GM21825 (cell line): Measurements from ENCODE around the gene RGL4.

Experiments used
- ATAC-seq: cut with Tn5 transposase; IDR thresholded peaks from one replicate; pipeline ENCODE4 v1.9.1; 2021; ENCODE audit warnings: mild to moderate bottlenecking, moderate library complexity; ENCODE audit not compliant: unreplicated experiment

Gene RGL4

GRCh38 chr22:23697031-23697970 lies 6.5 kb downstream of the RGL4 start:
- no peak for ATAC-seq

GRCh38 chr22:23698094-23698493 lies 7.3 kb downstream of the RGL4 start:
- ATAC-seq, result no peak

GRCh38 chr22:23698673-23699235 lies 7.9 kb downstream of the RGL4 start:
- no peak for ATAC-seq

- no peak for ATAC-seq
These were observed 9.9 kb downstream of the RGL4 start for GRCh38 chr22:23700706-23701105.

GRCh38 chr22:23704062-23704461 lies 13.2 kb downstream of the RGL4 start:
- no peak for ATAC-seq

- no peak for ATAC-seq
These were observed 14.0 kb downstream of the RGL4 start for GRCh38 chr22:23704829-23705228.

DNA sequence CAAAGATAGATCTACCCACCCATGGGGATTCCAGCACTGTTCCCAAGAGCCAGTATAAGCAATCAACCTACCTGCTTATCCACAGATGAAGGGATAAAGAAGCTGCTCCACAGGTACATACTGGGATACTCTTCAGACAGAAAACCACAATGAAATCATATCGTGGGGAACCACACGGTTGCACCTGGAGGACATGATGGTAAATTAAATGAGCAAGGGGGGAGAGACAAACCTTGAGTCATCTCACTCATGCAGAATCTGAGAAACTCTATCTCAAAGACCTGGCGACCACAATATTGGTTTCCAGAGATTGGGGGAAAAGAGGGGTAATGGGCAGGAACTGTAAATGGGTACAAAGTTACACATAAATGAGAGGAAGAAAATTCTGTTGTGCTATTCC lies 14.5 kb downstream of the RGL4 start:
- ATAC-seq, result no peak

DNA sequence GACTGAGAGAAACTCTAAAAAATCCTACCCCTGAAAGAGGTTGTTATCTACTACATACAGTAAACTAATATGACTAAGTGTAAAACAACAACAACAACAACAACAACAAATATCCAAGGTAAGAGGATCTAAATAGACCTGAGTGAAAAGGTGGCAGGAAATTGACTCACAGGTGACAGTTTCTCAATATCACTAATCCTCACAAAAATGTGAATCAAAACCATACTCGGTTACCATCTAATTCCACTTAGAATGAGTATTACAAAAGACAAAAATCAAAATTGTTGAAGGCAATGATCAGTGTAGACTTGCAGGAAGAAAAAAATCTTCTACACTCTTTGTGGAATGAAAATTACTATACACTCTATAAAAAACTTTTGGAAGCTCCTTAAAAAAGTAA lies 17.5 kb downstream of the RGL4 start:
- no peak for ATAC-seq

GRCh38 chr22:23709107-23709506 lies 18.3 kb downstream of the RGL4 start:
- ATAC-seq, result no peak

DNA sequence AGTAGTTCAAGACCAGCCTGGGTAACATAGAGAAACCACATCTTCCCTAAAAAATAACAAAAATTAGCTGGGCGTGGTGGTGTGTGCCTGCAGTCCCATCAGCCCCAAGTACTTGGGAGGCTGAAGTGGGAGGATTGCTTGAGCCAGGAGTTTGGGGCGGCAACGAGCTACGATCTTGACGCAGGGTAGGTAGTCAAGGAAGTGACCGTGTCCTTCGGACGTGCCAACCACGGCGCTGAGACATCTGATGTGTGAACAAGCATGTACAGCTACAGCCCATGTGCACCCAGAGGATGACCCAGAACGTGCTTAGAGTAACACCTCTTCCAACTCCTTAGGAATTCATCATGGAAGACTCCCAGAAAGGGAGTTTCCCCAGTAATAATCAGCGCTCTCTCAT lies 21.4 kb downstream of the RGL4 start:
- ATAC-seq, result no peak

DNA sequence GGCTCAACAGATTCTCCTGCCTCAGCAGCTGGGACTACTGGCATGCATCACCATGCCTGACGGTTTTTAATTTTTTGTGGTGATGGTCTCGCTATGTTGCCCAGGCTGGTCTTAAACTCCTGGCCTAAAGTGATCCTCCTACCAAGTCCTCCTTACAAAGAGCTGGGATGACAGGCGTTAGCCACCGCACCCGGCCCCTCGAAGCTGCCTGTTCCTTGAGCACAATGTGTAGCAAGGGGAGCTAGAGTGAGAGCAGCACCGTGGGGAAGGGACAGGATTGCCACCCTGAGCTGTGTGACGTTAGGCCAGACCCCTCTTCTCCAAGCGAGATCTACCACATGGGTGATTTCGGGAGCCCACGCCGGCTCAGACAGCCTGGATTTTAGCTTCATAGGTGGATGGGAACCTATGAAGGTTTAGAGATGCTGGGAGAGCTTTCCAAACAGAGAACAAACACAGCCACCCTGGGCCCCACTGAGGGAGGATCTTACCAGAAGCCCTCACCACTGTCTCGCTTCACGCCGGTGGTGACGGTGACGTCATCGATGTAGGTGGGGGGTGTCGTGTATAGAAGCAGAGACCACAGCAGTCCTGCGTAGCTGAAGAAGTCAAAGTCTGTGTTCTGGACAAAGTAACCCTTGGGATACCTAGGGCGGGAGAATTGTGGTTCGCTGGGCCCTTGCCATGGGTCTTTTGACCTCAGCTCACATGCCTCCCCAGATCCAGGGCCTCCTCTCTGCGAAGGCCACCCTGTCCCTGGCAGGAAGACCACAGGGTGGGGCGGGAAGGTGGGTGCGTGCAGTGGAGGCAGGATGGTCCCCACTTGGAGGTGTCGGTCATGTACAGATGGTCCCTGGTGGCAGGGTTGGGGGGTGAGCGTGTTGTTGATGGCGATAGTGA lies 23.1 kb downstream of the RGL4 start:
- no peak for ATAC-seq

- no peak for ATAC-seq
These were observed 24.1 kb downstream of the RGL4 start for GRCh38 chr22:23714596-23715578.

- ATAC-seq, result no peak
These were observed 25.1 kb downstream of the RGL4 start for GRCh38 chr22:23715806-23716375.

- peak; percentile 75 for ATAC-seq
These were observed 26.3 kb downstream of the RGL4 start for GRCh38 chr22:23716811-23717801.

- ATAC-seq, result no peak
These were observed 27.8 kb downstream of the RGL4 start for GRCh38 chr22:23718371-23719165.

DNA sequence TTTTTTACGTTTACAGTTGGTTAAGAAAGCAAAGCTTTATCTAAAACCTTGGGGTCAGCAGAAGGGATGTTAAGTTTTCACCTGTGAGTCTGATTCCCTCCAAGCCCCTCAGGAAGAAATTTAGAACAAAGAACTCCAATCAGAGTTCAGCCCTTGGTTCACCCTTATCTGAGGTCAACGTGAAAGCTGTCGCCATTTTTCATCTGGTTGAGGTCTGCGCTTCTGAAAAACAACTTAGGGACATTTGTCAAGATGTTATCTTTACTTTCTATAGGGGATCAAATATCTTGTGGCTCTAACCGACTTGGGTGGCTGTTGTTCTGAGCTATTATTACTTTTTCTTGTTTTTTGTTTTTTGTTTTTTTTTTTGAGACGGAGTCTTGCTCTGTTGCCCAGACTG lies 30.0 kb downstream of the RGL4 start:
- ATAC-seq, result no peak

GRCh38 chr22:23722160-23722559 lies 31.3 kb downstream of the RGL4 start:
- ATAC-seq, result no peak

DNA sequence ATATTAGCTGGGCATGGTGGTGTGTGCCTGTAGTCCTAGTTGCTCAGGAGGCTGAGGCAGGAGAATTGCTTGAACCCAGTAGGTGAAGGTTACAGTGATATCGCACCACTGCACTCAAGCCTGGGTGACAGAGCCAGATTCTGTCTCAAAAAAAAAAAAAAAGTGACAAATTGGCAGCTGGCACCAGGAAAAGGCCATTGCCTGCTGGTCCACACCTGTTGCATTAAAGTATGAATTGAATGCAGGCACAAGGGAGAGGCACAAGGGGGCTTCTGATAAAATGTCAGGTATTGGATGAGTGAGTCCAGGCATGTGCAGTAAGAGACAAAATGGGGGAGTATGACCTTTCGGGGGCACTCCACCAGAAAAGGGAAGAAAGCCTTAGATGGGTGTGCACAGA lies 31.9 kb downstream of the RGL4 start:
- ATAC-seq, result no peak
